Neural cell (in vitro differentiated cells): ENCODE data around the gene CDCA5. TPM values are rescaled to one million over a fixed set of nuclear protein-coding genes. Genes with fewer than 3 reads are reported as not detected.
A peak's percentile ranks its signal among the peaks of the same experiment; 100 is the strongest.

Experiments used
- H2AFZ ChIP-seq: fragments of 200-600, 300-800 bp; sonication (generic), shearing (Covaris generic); 2 replicates; pipeline ENCODE4 v1.6.0; 2014; ENCODE audit warnings: low read depth, mild to moderate bottlenecking, antibody characterized with exemption, low read length, moderate library complexity
- H3F3A ChIP-seq: fragments of 200-600 bp; shearing (Covaris generic); 2 replicates; pipeline ENCODE4 v1.6.1; 2016; ENCODE audit warnings: mild to moderate bottlenecking, moderate library complexity, mixed read lengths, antibody characterized with exemption, low read length; ENCODE audit not compliant: insufficient read depth, poor library complexity, severe bottlenecking
- H3K27ac ChIP-seq: fragments of 200-600, 300-800 bp; sonication (generic), shearing (Covaris generic); 2 replicates; pipeline ENCODE4 v1.5.1; 2014; ENCODE audit warnings: mild to moderate bottlenecking, low read length, moderate library complexity
- H3K27me3 ChIP-seq: fragments of 300-800, 200-600 bp; sonication (generic), shearing (Covaris generic); 2 replicates; pipeline ENCODE4 v1.6.0; 2014; ENCODE audit warnings: mild to moderate bottlenecking, low read depth, low read length, moderate library complexity; ENCODE audit not compliant: insufficient read depth
- H3K36me3 ChIP-seq: fragments of 300-800, 200-600 bp; sonication (generic), shearing (Covaris generic); 2 replicates; pipeline ENCODE4 v1.5.1; 2014; ENCODE audit warnings: mild to moderate bottlenecking, antibody characterized with exemption, low read length, moderate library complexity; ENCODE audit not compliant: insufficient read depth
- H3K4me2 ChIP-seq: fragments of 300-800, 200-600 bp; sonication (generic), shearing (Covaris generic); 2 replicates; pipeline ENCODE4 v1.6.0; 2014; ENCODE audit warnings: mild to moderate bottlenecking, low read length
- H3K4me3 ChIP-seq: fragments of 300-800, 200-600 bp; sonication (generic), shearing (Covaris generic); 2 replicates; pipeline ENCODE4 v1.5.1; 2014; ENCODE audit warnings: mild to moderate bottlenecking, low read length, moderate library complexity
- H3K79me2 ChIP-seq: fragments of 200-600 bp; shearing (Covaris generic); replicated peaks from 2 replicates; pipeline ENCODE4 v1.6.0; 2014; ENCODE audit warnings: mild to moderate bottlenecking, low read length, moderate library complexity; ENCODE audit not compliant: insufficient read depth
- H3K9ac ChIP-seq: fragments of 300-800, 200-600 bp; sonication (generic), shearing (Covaris generic); 2 replicates; pipeline ENCODE4 v1.6.1; 2016; ENCODE audit warnings: mild to moderate bottlenecking, low read length, mixed read lengths
- H3K9me2 ChIP-seq: fragments of 200-600 bp; shearing (Covaris generic); 2 replicates; pipeline ENCODE4 v1.6.1; 2016; ENCODE audit warnings: mild to moderate bottlenecking, low read length, mixed read lengths; ENCODE audit not compliant: insufficient read depth
- H3K9me3 ChIP-seq: fragments of 200-600, 300-800 bp; sonication (generic), shearing (Covaris generic); 2 replicates; pipeline ENCODE4 v1.6.1; 2016; ENCODE audit warnings: mild to moderate bottlenecking, mixed run types, low read length, moderate library complexity, mixed read lengths
- H4K20me1 ChIP-seq: fragments of 200-600 bp; shearing (Covaris generic); 2 replicates; pipeline ENCODE4 v1.6.1; 2016; ENCODE audit warnings: mild to moderate bottlenecking, mixed run types; ENCODE audit not compliant: insufficient read depth
- CTCF ChIP-seq: fragments of 450-650 bp; IDR thresholded peaks from 2 replicates; pipeline ENCODE4 v1.5.1; 2014; ENCODE audit warnings: antibody characterized with exemption, mild to moderate bottlenecking, moderate library complexity; ENCODE audit not compliant: poor library complexity, severe bottlenecking
- EP300 ChIP-seq: fragments of 450-650 bp; conservative IDR thresholded peaks from 2 replicates; pipeline ENCODE4 v1.6.1; 2014; ENCODE audit warnings: antibody characterized with exemption, mild to moderate bottlenecking, moderate library complexity; ENCODE audit not compliant: poor library complexity, severe bottlenecking
- EZH2 ChIP-seq: fragments of 200-600, 300-800 bp; shearing (Covaris generic), sonication (generic); IDR thresholded peaks from 2 replicates; pipeline ENCODE4 v1.6.1; 2014; ENCODE audit warnings: antibody characterized with exemption, low read length, borderline replicate concordance, mild to moderate bottlenecking; ENCODE audit not compliant: insufficient read depth, poor library complexity, severe bottlenecking
- MXI1 ChIP-seq: fragments of 450-650 bp; conservative IDR thresholded peaks from 2 replicates; pipeline ENCODE4 v1.6.1; 2014; ENCODE audit warnings: antibody characterized with exemption, mild to moderate bottlenecking; ENCODE audit not compliant: poor library complexity, severe bottlenecking
- POLR2AphosphoS5 ChIP-seq: IDR thresholded peaks from 2 replicates; pipeline ENCODE4 v1.6.1; 2012
- RAD21 ChIP-seq: fragments of 450-650 bp; conservative IDR thresholded peaks from 2 replicates; pipeline ENCODE4 v1.6.1; 2014; ENCODE audit warnings: antibody characterized with exemption, mild to moderate bottlenecking, moderate library complexity
- REST ChIP-seq: IDR thresholded peaks from 2 replicates; pipeline ENCODE4 v1.6.1; 2012; ENCODE audit warnings: borderline replicate concordance
- SMC3 ChIP-seq: fragments of 450-650 bp; conservative IDR thresholded peaks from 2 replicates; pipeline ENCODE4 v1.6.1; 2014; ENCODE audit warnings: antibody characterized with exemption, mild to moderate bottlenecking, moderate library complexity; ENCODE audit not compliant: poor library complexity
- TAF1 ChIP-seq: IDR thresholded peaks from 2 replicates; pipeline ENCODE4 v1.6.1; 2012; ENCODE audit warnings: low read depth
- polyA plus RNA-seq: library from polyadenylated mRNA; depleted of rRNA; stranded (reverse); fragments of >200 nt; gene quantifications from 2 replicates; pipeline ENCODE4 v1.2.3, GENCODE V29; 2014

Gene CDCA5
- polyA plus RNA-seq, 1 donor from 2014 or later: 2.3 TPM

- Histone ChIP-seq H3K79me2 (peaks cover 23% of the 10 kb centered on the region), H3F3A (no peaks in the 10 kb centered on the region), H3K9ac (peak overlapping the region; percentile 98), H3K9me2 (no peaks in the 10 kb centered on the region), H3K36me3 (no peaks in the 10 kb centered on the region), H4K20me1 (no peaks in the 10 kb centered on the region), H3K27me3 (no peaks in the 10 kb centered on the region), H2AFZ (no peak overlapping the region), H3K27ac (peak overlapping the region; percentile 97), H3K4me3 (peak overlapping the region; percentile 86), H3K9me3 (no peaks in the 10 kb centered on the region), H3K4me2 (peak overlapping the region; percentile 99)
- TF ChIP-seq SMC3: no peak
Observed at GRCh38 chr11:65113361-65113756, 29.5 kb upstream of the CDCA5 start.

- H2AFZ ChIP-seq: peak overlapping the region; percentile 21
Observed at GRCh38 chr11:65112546-65113360, 28.9 kb upstream of the CDCA5 start.

More at GRCh38 chr11:65112546-65113360, 28.9 kb upstream of the CDCA5 start:
- TF ChIP-seq SMC3: peak; percentile 22
- TF ChIP-seq EZH2: no peak
- TF ChIP-seq CTCF: peak; percentile 96
- TF ChIP-seq TAF1: no peak
- peak; percentile 34 for TF ChIP-seq RAD21
- TF ChIP-seq MXI1: no peak
- no peak for TF ChIP-seq EP300
- no peak for TF ChIP-seq REST
- TF ChIP-seq POLR2AphosphoS5: peak; percentile 54
- H4K20me1 ChIP-seq: no peaks in the 10 kb centered on the region
- H3K9ac ChIP-seq: peak overlapping the region; percentile 98
- peaks cover 23% of the 10 kb centered on the region for H3K79me2 ChIP-seq
- peak overlapping the region; percentile 86 for H3K4me3 ChIP-seq
- H3K9me3 ChIP-seq: no peaks in the 10 kb centered on the region
- peak overlapping the region; percentile 99 for H3K4me2 ChIP-seq
- no peaks in the 10 kb centered on the region for H3K9me2 ChIP-seq
- peak overlapping the region; percentile 97 for H3K27ac ChIP-seq
- no peaks in the 10 kb centered on the region for H3K27me3 ChIP-seq
- no peaks in the 10 kb centered on the region for H3F3A ChIP-seq
- H3K36me3 ChIP-seq: no peaks in the 10 kb centered on the region
